PC-9 (cell line): ENCODE results near the gene DOC2A. TPM values are rescaled to one million over a fixed set of nuclear protein-coding genes. Genes with fewer than 3 reads are reported as not detected.

ENCODE experiments used
- BruUV-seq: library from RNA; stranded (reverse); fragments of 400-500 nt; replicated peaks from 2 replicates; lab custom pipeline; 2021; lab: Mats Ljungman, UMichigan
- CTCF ChIA-PET: fragments of 300-600 bp; sonication (Branson Sonifier 250); formaldehyde crosslinking; loops from one replicate; lab custom pipeline; 2022; ENCODE audit warnings: antibody characterized with exemption; lab: Charles Lee
- POLR2A ChIA-PET: fragments of 300-600 bp; sonication (Branson Sonifier 250); formaldehyde crosslinking; loops from one replicate; lab custom pipeline; 2022; ENCODE audit warnings: antibody characterized with exemption; ENCODE audit not compliant: unreplicated experiment; lab: Charles Lee
- DNase-seq, 2 experiments: peaks; one replicate each; pipeline versions ENCODE4 v3.0.0 to v3.0.0-alpha.2; 2015 to 2022; ENCODE audit warnings: mixed read lengths in 1 of 2
- H2AFZ ChIP-seq: fragments of 200-600 bp; sonication (generic); 2 replicates; pipeline ENCODE4 v1.8.1; 2017; ENCODE audit warnings: antibody characterized with exemption
- H3F3A ChIP-seq: fragments of 200-600 bp; sonication (generic); 2 replicates; pipeline ENCODE4 v1.8.1; 2017; ENCODE audit warnings: antibody characterized with exemption, mild to moderate bottlenecking, low read depth; ENCODE audit not compliant: insufficient read depth
- H3K27ac ChIP-seq: fragments of 200-600 bp; sonication (generic); 2 replicates; pipeline ENCODE4 v1.6.1; 2016; ENCODE audit warnings: mixed run types
- H3K27me3 ChIP-seq: fragments of 200-600 bp; sonication (generic); 2 replicates; pipeline ENCODE4 v1.6.1; 2016; ENCODE audit warnings: low read depth, mixed run types; ENCODE audit not compliant: insufficient read depth
- H3K36me3 ChIP-seq: fragments of 200-600 bp; sonication (generic); 2 replicates; pipeline ENCODE4 v1.6.1; 2016; ENCODE audit warnings: low read depth, mixed run types
- H3K4me1 ChIP-seq: fragments of 200-600 bp; sonication (generic); replicated peaks from 2 replicates; pipeline ENCODE4 v1.6.1; 2016; ENCODE audit warnings: mixed run types; ENCODE audit not compliant: insufficient read depth
- H3K4me2 ChIP-seq: fragments of 200-600 bp; sonication (generic); 2 replicates; pipeline ENCODE4 v1.6.1; 2017; ENCODE audit warnings: mixed run types
- H3K4me3 ChIP-seq: fragments of 200-600 bp; sonication (generic); 2 replicates; pipeline ENCODE4 v1.6.1; 2016; ENCODE audit warnings: mixed run types
- H3K79me2 ChIP-seq: fragments of 200-600 bp; sonication (generic); 2 replicates; pipeline ENCODE4 v1.6.1; 2017; ENCODE audit warnings: low read depth, mixed run types
- H3K9me2 ChIP-seq: fragments of 200-600 bp; sonication (generic); 2 replicates; pipeline ENCODE4 v1.8.1; 2017; ENCODE audit warnings: mild to moderate bottlenecking; ENCODE audit not compliant: insufficient read depth
- H3K9me3 ChIP-seq: fragments of 200-600 bp; sonication (generic); 2 replicates; pipeline ENCODE4 v1.8.1; 2016; ENCODE audit warnings: low read depth; ENCODE audit not compliant: insufficient read depth
- H4K20me1 ChIP-seq: fragments of 200-600 bp; sonication (generic); 2 replicates; pipeline ENCODE4 v1.8.1; 2017; ENCODE audit not compliant: insufficient read depth
- EZH2 ChIP-seq: fragments of 200-600 bp; sonication (generic); IDR thresholded peaks from 2 replicates; pipeline ENCODE4 v1.8.0; 2017; ENCODE audit warnings: antibody characterized with exemption, low read depth
- intact Hi-C: fragments of 100-400 bp; cut with micrococcal nuclease; formaldehyde crosslinking; loops from one replicate; pipeline ENCODE4 v1.10.0; 2022; ENCODE audit not compliant: unreplicated experiment
- total RNA-seq: library from RNA; stranded (reverse); gene quantifications from 2 replicates; pipeline ENCODE4 v1.2.3, GENCODE V29; 2021
- TF ChIP-seq, protein P1 (sequence below): fragments of 200-600 bp; sonication (generic); conservative IDR thresholded peaks from 2 replicates; pipeline ENCODE4 v1.6.1; 2017; ENCODE audit warnings: mixed run types, antibody characterized with exemption, mild to moderate bottlenecking, moderate library complexity

Gene DOC2A
- total RNA-seq, 1 experiment from 2014 or later, result 11.0 TPM

DNA sequence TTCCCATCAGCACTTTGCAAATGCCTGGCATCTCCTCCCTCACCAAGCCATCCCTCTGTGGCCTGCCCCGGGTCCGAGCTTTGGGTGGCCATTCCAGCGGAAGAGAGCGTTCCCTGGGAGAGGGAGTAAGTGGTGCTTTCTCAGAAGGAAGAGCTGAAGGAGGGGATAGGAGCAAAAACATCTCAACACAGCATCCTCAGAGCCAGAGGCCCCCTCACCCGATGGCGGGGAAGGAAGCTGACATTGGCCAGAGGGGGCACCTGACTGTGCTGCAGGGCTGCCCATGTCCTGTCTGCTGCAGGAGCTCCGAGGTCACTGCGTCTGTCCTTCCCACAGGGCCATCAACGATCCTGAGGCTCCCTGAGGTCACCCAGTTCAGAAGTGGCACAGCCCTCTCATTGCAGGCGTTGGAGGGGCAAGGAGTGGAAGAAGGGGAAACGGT, 20.7 kb upstream of the DOC2A start:
- no peaks in the 10 kb centered on the region for H3K9me3 ChIP-seq
- no TSS peak for BruUV-seq
- H4K20me1 ChIP-seq, result no peaks in the 10 kb centered on the region
- no peaks in the 10 kb centered on the region for H3K79me2 ChIP-seq
- no peak overlapping the region for H3K4me3 ChIP-seq
- peak overlapping the region; percentile 60 for H3K4me2 ChIP-seq
- no peaks in the 10 kb centered on the region for H3K9me2 ChIP-seq
- no peak for DNase-seq
- TF ChIP-seq EZH2, result no peak
- TF ChIP-seq, protein P1, sequence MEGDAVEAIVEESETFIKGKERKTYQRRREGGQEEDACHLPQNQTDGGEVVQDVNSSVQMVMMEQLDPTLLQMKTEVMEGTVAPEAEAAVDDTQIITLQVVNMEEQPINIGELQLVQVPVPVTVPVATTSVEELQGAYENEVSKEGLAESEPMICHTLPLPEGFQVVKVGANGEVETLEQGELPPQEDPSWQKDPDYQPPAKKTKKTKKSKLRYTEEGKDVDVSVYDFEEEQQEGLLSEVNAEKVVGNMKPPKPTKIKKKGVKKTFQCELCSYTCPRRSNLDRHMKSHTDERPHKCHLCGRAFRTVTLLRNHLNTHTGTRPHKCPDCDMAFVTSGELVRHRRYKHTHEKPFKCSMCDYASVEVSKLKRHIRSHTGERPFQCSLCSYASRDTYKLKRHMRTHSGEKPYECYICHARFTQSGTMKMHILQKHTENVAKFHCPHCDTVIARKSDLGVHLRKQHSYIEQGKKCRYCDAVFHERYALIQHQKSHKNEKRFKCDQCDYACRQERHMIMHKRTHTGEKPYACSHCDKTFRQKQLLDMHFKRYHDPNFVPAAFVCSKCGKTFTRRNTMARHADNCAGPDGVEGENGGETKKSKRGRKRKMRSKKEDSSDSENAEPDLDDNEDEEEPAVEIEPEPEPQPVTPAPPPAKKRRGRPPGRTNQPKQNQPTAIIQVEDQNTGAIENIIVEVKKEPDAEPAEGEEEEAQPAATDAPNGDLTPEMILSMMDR, result no peak
- 0 out of 2 replicates have a peak, but pooled peaks cover 5% of the 10 kb centered on the region for H3F3A ChIP-seq
- H2AFZ ChIP-seq, result no peak overlapping the region
- no peaks in the 10 kb centered on the region for H3K4me1 ChIP-seq
- H3K27ac ChIP-seq, result no peak overlapping the region
- intact Hi-C loops, result no loop called here
- ChIA-PET POLR2A (no interaction called here), CTCF (interaction anchor here (1.1 to 1.5 kb wide), 5 partner anchors 8 to 212 kb away, joined by 3 to 10 read pairs (median 4); partner anchors contain the start of gene C16orf92)
- no peaks in the 10 kb centered on the region for H3K36me3 ChIP-seq
- peaks cover 49% of the 10 kb centered on the region for H3K27me3 ChIP-seq

DNA sequence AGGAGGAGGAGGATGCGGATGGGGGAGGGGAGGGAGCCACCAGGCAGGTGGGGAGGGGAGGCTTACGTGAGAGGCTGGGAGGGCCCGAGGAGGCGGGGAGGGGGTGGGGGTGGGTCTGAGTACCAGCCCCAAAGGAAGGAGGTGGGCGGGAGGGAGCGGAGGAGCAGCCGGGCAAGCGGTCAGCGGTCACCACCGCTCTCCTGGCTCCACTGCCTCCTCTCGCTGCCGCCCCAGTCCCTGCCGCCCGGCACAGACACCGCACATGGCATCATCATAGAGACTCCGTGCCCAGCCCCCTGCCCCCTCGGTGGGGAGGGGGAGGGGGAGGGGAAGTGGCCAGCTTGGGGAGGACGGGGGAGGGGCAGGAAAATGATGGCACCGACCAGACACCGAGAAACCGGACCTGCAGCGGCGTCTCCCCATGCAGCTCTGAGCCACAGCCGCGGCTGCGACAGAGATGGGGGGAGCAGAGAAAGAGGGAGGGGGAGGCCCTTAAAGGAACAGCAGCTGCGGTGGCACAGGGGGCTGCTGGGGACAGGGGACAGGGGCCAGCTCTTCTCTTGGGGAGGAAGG, 20.1 kb upstream of the DOC2A start, which contains the start of gene TLCD3B:
TSS of gene TLCD3B (minus strand) at position 431 of the 573 bp plus-strand sequence. CDS start 744 bp downstream, outside the sequence.
- no peak for DNase-seq
- CTCF ChIA-PET, result interaction anchor here (0.6 to 1.4 kb wide), 2 partner anchors 9 to 590 kb away, joined by 4 to 5 read pairs; no protein-coding TSS in a partner anchor
- Histone ChIP-seq H4K20me1 (no peaks in the 10 kb centered on the region), H3K79me2 (no peaks in the 10 kb centered on the region), H3F3A (0 out of 2 replicates have a peak, but pooled peaks cover 5% of the 10 kb centered on the region), H3K4me2 (peak within 1 kb of the TSS; percentile 60), H3K4me3 (peak within 1 kb of the TSS; percentile 12; the same call in 1 of the 2 replicates), H3K4me1 (no peaks in the 10 kb centered on the region), H2AFZ (no peak within 1 kb of the TSS), H3K9me2 (no peaks in the 10 kb centered on the region), H3K9me3 (no peaks in the 10 kb centered on the region), H3K36me3 (no peaks in the 10 kb centered on the region), H3K27ac (no peak within 1 kb of the TSS), H3K27me3 (peaks cover 55% of the 10 kb centered on the region)
- intact Hi-C loops, result no loop called here
- TF ChIP-seq, protein P1, result no peak
- TF ChIP-seq EZH2, result no peak
- no TSS peak for BruUV-seq
- POLR2A ChIA-PET, result no interaction called here

DNA sequence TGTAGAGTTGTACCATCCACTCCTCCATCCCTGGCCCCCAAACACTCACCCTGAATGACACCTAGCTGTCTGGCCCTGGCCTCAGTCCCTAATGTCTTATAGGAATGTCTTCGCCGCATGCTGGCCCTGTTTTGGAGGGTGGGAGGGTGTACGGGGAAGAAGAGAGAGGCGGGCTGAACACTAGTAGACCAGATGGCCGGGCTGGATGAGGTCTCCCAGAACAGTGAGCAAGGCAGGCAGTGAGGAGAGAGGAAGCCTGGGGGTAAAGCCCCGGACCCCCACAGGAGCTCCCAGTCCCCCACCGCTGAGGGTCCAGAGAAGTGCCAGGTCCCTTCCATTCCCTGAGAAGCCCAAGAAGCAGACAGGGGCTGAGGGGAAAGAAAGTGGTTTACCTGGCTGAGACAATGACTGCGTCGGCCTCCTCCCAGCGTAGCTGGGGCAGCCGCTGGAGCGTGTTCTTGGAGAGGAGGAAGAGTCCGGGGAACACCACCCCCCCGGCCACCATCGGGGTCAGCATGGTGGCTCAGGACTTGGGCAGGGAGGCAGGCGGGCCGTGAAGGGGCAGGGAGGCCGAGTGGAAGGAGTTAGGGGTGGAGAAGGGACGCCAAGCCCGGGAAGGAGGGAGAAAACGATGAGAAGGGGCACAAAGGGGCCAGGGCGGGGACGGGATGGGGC, 19.3 kb upstream of the DOC2A start:
- no peak for TF ChIP-seq EZH2
- TF ChIP-seq, protein P1, result no peak
- intact Hi-C loops, result no loop called here
- no TSS peak for BruUV-seq
- Histone ChIP-seq H3K4me3 (no peak overlapping the region), H3K4me1 (no peaks in the 10 kb centered on the region), H3K4me2 (no peak overlapping the region), H3K9me3 (no peaks in the 10 kb centered on the region), H2AFZ (no peak overlapping the region), H3K27me3 (peaks cover 63% of the 10 kb centered on the region), H3K9me2 (no peaks in the 10 kb centered on the region), H4K20me1 (no peaks in the 10 kb centered on the region), H3K27ac (no peak overlapping the region), H3K79me2 (no peaks in the 10 kb centered on the region), H3F3A (0 out of 2 replicates have a peak, but pooled peaks cover 5% of the 10 kb centered on the region), H3K36me3 (no peaks in the 10 kb centered on the region)
- CTCF ChIA-PET, result no interaction called here
- no peak for DNase-seq
- POLR2A ChIA-PET, result no interaction called here
